Raji (cell line): Measurements from ENCODE around the gene HIF3A.

Experiments
- POLR2A ChIP-seq: IDR thresholded peaks from 2 replicates; pipeline ENCODE4 v1.6.1; 2011; ENCODE audit warnings: low read depth, low read length, control low read depth; ENCODE audit not compliant: insufficient read depth

Gene HIF3A

GRCh38 chr19:46367426-46367825, 70.6 kb downstream of the HIF3A start:
- no peak for TF ChIP-seq POLR2A

- no peak for TF ChIP-seq POLR2A
Observed at GRCh38 chr19:46368116-46368515, 71.3 kb downstream of the HIF3A start.

GRCh38 chr19:46369817-46370216, 73.0 kb downstream of the HIF3A start:
- no peak for TF ChIP-seq POLR2A

- no peak for TF ChIP-seq POLR2A
Observed at GRCh38 chr19:46371371-46371901, 74.6 kb downstream of the HIF3A start.

- TF ChIP-seq POLR2A, result no peak
Observed at GRCh38 chr19:46372901-46373490, 76.2 kb downstream of the HIF3A start.

GRCh38 chr19:46373491-46374359, 76.9 kb downstream of the HIF3A start:
- TF ChIP-seq POLR2A, result no peak

GRCh38 chr19:46374536-46375475, 78.0 kb downstream of the HIF3A start:
- no peak for TF ChIP-seq POLR2A

- TF ChIP-seq POLR2A, result no peak
Observed at GRCh38 chr19:46376241-46377153, 79.7 kb downstream of the HIF3A start.

GRCh38 chr19:46378268-46378667, 81.4 kb downstream of the HIF3A start:
- TF ChIP-seq POLR2A, result no peak

- TF ChIP-seq POLR2A, result no peak
Observed at GRCh38 chr19:46380690-46381089, 83.8 kb downstream of the HIF3A start.

GRCh38 chr19:46381346-46381745, 84.5 kb downstream of the HIF3A start:
- TF ChIP-seq POLR2A, result no peak

- no peak for TF ChIP-seq POLR2A
Observed at GRCh38 chr19:46381756-46382345, 85.0 kb downstream of the HIF3A start.

- no peak for TF ChIP-seq POLR2A
Observed at GRCh38 chr19:46383171-46383815, 86.5 kb downstream of the HIF3A start.
